ENCODE data around the gene YAE1. TPM values are rescaled to one million over a fixed set of nuclear protein-coding genes. Genes with fewer than 3 reads are reported as not detected.
"Not testable (repeated sequence)": the region's sequence is repeated elsewhere in the genome, so short reads cannot be mapped to it uniquely, and the experiment has no call there.

YAE1 gene
- polyA plus RNA-seq, 1 of the 3 experiments (the other 2 are of a cell fraction): 30.7 TPM

DNA sequence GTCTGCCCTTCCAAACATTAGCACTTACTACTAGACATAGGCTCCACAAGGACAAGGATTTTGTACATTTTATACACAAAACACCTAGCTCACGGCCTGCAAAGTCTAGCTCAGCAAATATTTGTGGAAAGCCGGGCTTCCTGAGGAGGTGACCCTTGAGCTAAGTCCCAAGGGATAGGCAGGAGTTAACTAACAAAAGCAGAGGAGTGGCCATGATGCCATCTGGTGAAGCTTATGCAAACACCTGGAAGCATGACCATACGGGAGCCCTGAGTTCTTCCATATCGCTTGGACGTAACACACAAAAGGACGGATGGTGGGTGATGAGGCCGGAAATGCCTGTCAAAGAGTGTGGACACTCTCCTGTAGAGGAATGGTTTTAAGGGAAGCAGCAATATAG is 25.9 kb upstream of the YAE1 start (continued):
- TF ChIP-seq MEF2A (IDR thresholded peaks at IDR 0.05; ENCODE audit: borderline replicate concordance, low read depth) (no peak), SMC3 (IDR thresholded peaks at IDR 0.05; ENCODE audit: low read depth, low read length) (no peak)

GRCh38 chr7:39541511-39541910 is 24.7 kb upstream of the YAE1 start:
- POLR2A ChIA-PET: no interaction called here
- CTCF ChIA-PET: no interaction called here

GRCh38 chr7:39544774-39545173 is 21.4 kb upstream of the YAE1 start:
- H3K4me3 ChIP-seq (ENCODE audit: low read depth in 2 of 2, low read length in 1 of 2); H4K20me1 ChIP-seq (ENCODE audit: insufficient read depth); H3K27ac ChIP-seq (ENCODE audit: low read depth in 2 of 2, low read length in 1 of 2); H3K36me3 ChIP-seq (replicated peaks in 1 of 2; ENCODE audit: control insufficient read depth in 1 of 2, insufficient read depth in 2 of 2, low read length in 1 of 2); H3K79me2 ChIP-seq (ENCODE audit: insufficient read depth); H3K4me1 ChIP-seq (ENCODE audit: control insufficient read depth in 1 of 2, insufficient read depth in 2 of 2, low read depth in 1 of 2, low read length in 1 of 2); H3K9ac ChIP-seq; H2AFZ ChIP-seq (ENCODE audit: low read depth); POLR2A ChIA-PET; H3K9me3 ChIP-seq; H3F3A ChIP-seq (replicated peaks; ENCODE audit: insufficient read depth); H3K4me2 ChIP-seq; H3K9me2 ChIP-seq; DNase-seq: not testable (repeated sequence)
- H3K27me3 ChIP-seq (ENCODE audit: insufficient read depth): peaks cover 20% of the 10 kb centered on the region; the same call in 1 of the 2 replicates
- WGBS (ENCODE audit: low lambda C conversion rate): 39% methylated on average over 2 of the region's 2 CpGs
- CTCF ChIA-PET: interaction anchor here (0.7 to 1.4 kb wide), 2 partner anchors 15 to 30 kb away, joined by 3 read pairs; no protein-coding TSS in a partner anchor

More at GRCh38 chr7:39541511-39541910, 24.7 kb upstream of the YAE1 start:
- Histone ChIP-seq H3K9me3 (no peaks in the 10 kb centered on the region), H3K4me3 (ENCODE audit: low read depth in 2 of 2, low read length in 1 of 2) (no peak overlapping the region), H3K27me3 (ENCODE audit: insufficient read depth) (peaks cover 20% of the 10 kb centered on the region; the same call in 1 of the 2 replicates), H3K79me2 (ENCODE audit: insufficient read depth) (no peaks in the 10 kb centered on the region), H3K36me3 (replicated peaks in 1 of 2; ENCODE audit: control insufficient read depth in 1 of 2, insufficient read depth in 2 of 2, low read length in 1 of 2) (no peaks in the 10 kb centered on the region), H3F3A (replicated peaks; ENCODE audit: insufficient read depth) (no peaks in the 10 kb centered on the region), H3K9me2 (no peaks in the 10 kb centered on the region), H3K27ac (ENCODE audit: low read depth in 2 of 2, low read length in 1 of 2) (no peak overlapping the region), H3K4me1 (ENCODE audit: control insufficient read depth in 1 of 2, insufficient read depth in 2 of 2, low read depth in 1 of 2, low read length in 1 of 2) (no peaks in the 10 kb centered on the region), H4K20me1 (ENCODE audit: insufficient read depth) (no peaks in the 10 kb centered on the region), H3K4me2 (no peak overlapping the region), H3K9ac (no peak overlapping the region), H2AFZ (ENCODE audit: low read depth) (no peak overlapping the region)
- DNase-seq: no peak
- TF ChIP-seq, protein P1, sequence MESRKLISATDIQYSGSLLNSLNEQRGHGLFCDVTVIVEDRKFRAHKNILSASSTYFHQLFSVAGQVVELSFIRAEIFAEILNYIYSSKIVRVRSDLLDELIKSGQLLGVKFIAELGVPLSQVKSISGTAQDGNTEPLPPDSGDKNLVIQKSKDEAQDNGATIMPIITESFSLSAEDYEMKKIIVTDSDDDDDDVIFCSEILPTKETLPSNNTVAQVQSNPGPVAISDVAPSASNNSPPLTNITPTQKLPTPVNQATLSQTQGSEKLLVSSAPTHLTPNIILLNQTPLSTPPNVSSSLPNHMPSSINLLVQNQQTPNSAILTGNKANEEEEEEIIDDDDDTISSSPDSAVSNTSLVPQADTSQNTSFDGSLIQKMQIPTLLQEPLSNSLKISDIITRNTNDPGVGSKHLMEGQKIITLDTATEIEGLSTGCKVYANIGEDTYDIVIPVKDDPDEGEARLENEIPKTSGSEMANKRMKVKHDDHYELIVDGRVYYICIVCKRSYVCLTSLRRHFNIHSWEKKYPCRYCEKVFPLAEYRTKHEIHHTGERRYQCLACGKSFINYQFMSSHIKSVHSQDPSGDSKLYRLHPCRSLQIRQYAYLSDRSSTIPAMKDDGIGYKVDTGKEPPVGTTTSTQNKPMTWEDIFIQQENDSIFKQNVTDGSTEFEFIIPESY (IDR thresholded peaks at IDR 0.05; ENCODE audit: borderline replicate concordance, low read depth): no peak
- TF ChIP-seq GATA2 (CRISPR knock-in tag; IDR thresholded peaks at IDR 0.05) (no peak), EZH2phosphoT487 (IDR thresholded peaks at IDR 0.05; ENCODE audit: borderline replicate concordance, low read depth) (no peak), YY1 (IDR thresholded peaks at IDR 0.05; ENCODE audit: low read depth) (no peak), RCOR1 (IDR thresholded peaks at IDR 0.05; ENCODE audit: low read length) (no peak), CHD2 (IDR thresholded peaks at IDR 0.05; ENCODE audit: low read length, partially characterized antibody) (no peak), RAD21 (IDR thresholded peaks at IDR 0.05; ENCODE audit: low read length) (no peak), FOXJ3 (CRISPR knock-in tag; IDR thresholded peaks at IDR 0.05) (no peak), GABPA (IDR thresholded peaks at IDR 0.05; ENCODE audit: low read depth) (no peak), NRF1 (IDR thresholded peaks at IDR 0.05; ENCODE audit: low read depth, low read length) (no peak), TAF1 (IDR thresholded peaks at IDR 0.05; ENCODE audit: borderline replicate concordance, low read depth, low read length) (no peak), MEF2A (IDR thresholded peaks at IDR 0.05; ENCODE audit: borderline replicate concordance, low read depth) (no peak), SMC3 (IDR thresholded peaks at IDR 0.05; ENCODE audit: low read depth, low read length) (no peak)
- TF ChIP-seq, protein P2, sequence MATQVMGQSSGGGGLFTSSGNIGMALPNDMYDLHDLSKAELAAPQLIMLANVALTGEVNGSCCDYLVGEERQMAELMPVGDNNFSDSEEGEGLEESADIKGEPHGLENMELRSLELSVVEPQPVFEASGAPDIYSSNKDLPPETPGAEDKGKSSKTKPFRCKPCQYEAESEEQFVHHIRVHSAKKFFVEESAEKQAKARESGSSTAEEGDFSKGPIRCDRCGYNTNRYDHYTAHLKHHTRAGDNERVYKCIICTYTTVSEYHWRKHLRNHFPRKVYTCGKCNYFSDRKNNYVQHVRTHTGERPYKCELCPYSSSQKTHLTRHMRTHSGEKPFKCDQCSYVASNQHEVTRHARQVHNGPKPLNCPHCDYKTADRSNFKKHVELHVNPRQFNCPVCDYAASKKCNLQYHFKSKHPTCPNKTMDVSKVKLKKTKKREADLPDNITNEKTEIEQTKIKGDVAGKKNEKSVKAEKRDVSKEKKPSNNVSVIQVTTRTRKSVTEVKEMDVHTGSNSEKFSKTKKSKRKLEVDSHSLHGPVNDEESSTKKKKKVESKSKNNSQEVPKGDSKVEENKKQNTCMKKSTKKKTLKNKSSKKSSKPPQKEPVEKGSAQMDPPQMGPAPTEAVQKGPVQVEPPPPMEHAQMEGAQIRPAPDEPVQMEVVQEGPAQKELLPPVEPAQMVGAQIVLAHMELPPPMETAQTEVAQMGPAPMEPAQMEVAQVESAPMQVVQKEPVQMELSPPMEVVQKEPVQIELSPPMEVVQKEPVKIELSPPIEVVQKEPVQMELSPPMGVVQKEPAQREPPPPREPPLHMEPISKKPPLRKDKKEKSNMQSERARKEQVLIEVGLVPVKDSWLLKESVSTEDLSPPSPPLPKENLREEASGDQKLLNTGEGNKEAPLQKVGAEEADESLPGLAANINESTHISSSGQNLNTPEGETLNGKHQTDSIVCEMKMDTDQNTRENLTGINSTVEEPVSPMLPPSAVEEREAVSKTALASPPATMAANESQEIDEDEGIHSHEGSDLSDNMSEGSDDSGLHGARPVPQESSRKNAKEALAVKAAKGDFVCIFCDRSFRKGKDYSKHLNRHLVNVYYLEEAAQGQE (IDR thresholded peaks at IDR 0.05; ENCODE audit: low read depth, low read length): no peak
- TF ChIP-seq, protein P3, sequence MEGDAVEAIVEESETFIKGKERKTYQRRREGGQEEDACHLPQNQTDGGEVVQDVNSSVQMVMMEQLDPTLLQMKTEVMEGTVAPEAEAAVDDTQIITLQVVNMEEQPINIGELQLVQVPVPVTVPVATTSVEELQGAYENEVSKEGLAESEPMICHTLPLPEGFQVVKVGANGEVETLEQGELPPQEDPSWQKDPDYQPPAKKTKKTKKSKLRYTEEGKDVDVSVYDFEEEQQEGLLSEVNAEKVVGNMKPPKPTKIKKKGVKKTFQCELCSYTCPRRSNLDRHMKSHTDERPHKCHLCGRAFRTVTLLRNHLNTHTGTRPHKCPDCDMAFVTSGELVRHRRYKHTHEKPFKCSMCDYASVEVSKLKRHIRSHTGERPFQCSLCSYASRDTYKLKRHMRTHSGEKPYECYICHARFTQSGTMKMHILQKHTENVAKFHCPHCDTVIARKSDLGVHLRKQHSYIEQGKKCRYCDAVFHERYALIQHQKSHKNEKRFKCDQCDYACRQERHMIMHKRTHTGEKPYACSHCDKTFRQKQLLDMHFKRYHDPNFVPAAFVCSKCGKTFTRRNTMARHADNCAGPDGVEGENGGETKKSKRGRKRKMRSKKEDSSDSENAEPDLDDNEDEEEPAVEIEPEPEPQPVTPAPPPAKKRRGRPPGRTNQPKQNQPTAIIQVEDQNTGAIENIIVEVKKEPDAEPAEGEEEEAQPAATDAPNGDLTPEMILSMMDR (IDR thresholded peaks at IDR 0.05): no peak
- TF ChIP-seq, protein P4, sequence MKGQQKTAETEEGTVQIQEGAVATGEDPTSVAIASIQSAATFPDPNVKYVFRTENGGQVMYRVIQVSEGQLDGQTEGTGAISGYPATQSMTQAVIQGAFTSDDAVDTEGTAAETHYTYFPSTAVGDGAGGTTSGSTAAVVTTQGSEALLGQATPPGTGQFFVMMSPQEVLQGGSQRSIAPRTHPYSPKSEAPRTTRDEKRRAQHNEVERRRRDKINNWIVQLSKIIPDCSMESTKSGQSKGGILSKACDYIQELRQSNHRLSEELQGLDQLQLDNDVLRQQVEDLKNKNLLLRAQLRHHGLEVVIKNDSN (IDR thresholded peaks at IDR 0.05; ENCODE audit: borderline replicate concordance, low read depth): no peak
- 15% methylated on average over 3 of the region's 3 CpGs for WGBS (ENCODE audit: low lambda C conversion rate)

Measured in SK-N-SH (cell line).